ENCODE measurements around the gene SDK1. TPM values are rescaled to one million over a fixed set of nuclear protein-coding genes. Genes with fewer than 3 reads are reported as not detected.

SDK1 gene
- total and polyA plus RNA-seq, 2 of the 8 experiments (the other 6 are each of a cell fraction or from before 2014, with no cell fraction given) = 3.3 to 7.2 TPM

DNA sequence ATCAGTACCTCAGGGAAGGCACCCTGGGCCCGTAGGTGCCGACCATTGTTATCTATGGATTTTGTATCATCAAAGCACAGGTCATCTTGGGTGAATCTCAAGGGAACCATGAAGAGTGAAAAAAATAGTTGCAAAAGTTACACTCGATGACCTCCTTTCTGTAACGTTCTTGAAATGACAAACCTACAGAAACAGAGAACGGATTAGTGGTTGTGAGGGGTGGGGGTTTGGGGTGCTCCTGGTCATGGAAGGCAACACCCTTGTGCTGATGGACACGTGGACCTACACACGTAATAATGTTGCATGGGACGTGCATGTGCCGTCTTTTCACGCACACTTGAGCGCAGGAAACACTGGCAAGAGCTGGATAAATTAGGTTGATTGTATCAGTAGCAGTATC lies 655.9 kb downstream of the SDK1 start:
- Histone ChIP-seq H3K23ac (ENCODE audit: insufficient read length) (no peak overlapping the region), H3K27me3 (replicated peaks in 1 of 4; ENCODE audit: control insufficient read depth in 3 of 4, extremely low read depth in 1 of 4, insufficient read depth in 3 of 4, low read length in 3 of 4) (no peaks in the 10 kb centered on the region), H2AK5ac (ENCODE audit: low read depth, low read length) (no peak overlapping the region), H3K14ac (ENCODE audit: insufficient read length) (no peak overlapping the region), H3K79me1 (ENCODE audit: low read depth, low read length) (no peaks in the 10 kb centered on the region; the same call in 1 of the 2 replicates), H4K91ac (replicated peaks; ENCODE audit: insufficient read length, low read length) (no peak overlapping the region), H3K27ac (ENCODE audit: low read depth, low read length) (no peak overlapping the region), H2BK120ac (replicated peaks; ENCODE audit: low read depth, low read length) (no peak overlapping the region), H4K20me1 (replicated peaks in 1 of 2; ENCODE audit: control insufficient read depth in 1 of 2, insufficient read depth in 2 of 2, low read length in 2 of 2) (no peaks in the 10 kb centered on the region), H3K4me2 (ENCODE audit: insufficient read depth in 1 of 2, low read depth in 2 of 2, low read length in 2 of 2) (no peak overlapping the region), H4K8ac (ENCODE audit: extremely low read depth, insufficient read depth, low read length) (no peak overlapping the region), H3K56ac (replicated peaks; ENCODE audit: insufficient read length, low read depth, low read length) (no peak overlapping the region), H3K4ac (replicated peaks; ENCODE audit: insufficient read length, low read depth, low read length) (no peak overlapping the region), H3K9ac (replicated peaks in 1 of 4; ENCODE audit: extremely low read depth in 1 of 4, low read depth in 3 of 4, low read length in 3 of 4) (no peak overlapping the region), H3K23me2 (ENCODE audit: low read depth, low read length) (no peaks in the 10 kb centered on the region), H2AFZ (ENCODE audit: low read length) (no peak overlapping the region), H2BK12ac (ENCODE audit: low read depth, low read length) (no peak overlapping the region), H2BK15ac (ENCODE audit: low read length) (no peak overlapping the region), H2BK20ac (ENCODE audit: low read length) (0 out of 2 replicates have a peak overlapping the region, but pooled peaks have one; percentile 21), H4K5ac (ENCODE audit: insufficient read length, low read depth, low read length) (no peak overlapping the region), H3K79me2 (ENCODE audit: control insufficient read depth in 1 of 2, insufficient read depth in 2 of 2, low read length in 2 of 2) (no peaks in the 10 kb centered on the region), H3K18ac (ENCODE audit: extremely low read depth, low read length) (no peak overlapping the region), H3K4me3 (ENCODE audit: extremely low read depth in 1 of 4, insufficient read depth in 2 of 4, low read depth in 3 of 4, low read length in 4 of 4) (no peak overlapping the region), H3K4me1 (replicated peaks in 1 of 4; ENCODE audit: control insufficient read depth in 3 of 4, insufficient read depth in 4 of 4, low read length in 3 of 4) (no peaks in the 10 kb centered on the region), H2BK5ac (ENCODE audit: low read depth, low read length) (no peak overlapping the region), H3K9me3 (ENCODE audit: insufficient read depth in 2 of 2, low read depth in 1 of 2, low read length in 1 of 2) (no peaks in the 10 kb centered on the region), H3K36me3 (ENCODE audit: control insufficient read depth in 2 of 4, insufficient read depth in 4 of 4, low read length in 3 of 4) (no peaks in the 10 kb centered on the region)
- CTCF ChIA-PET (ENCODE audit: partially characterized antibody) = interaction anchor here (0.8 to 1.4 kb wide), 4 partner anchors 29 to 84 kb away, joined by 3 to 4 read pairs (median 4); no protein-coding TSS in a partner anchor
- FAIRE-seq = no peak
- POLR2A ChIA-PET (ENCODE audit: partially characterized antibody) = no interaction called here
- 90% methylated on average over 11 of the region's 11 CpGs; no CpG with 5 or more reads in 1 of the 2 experiments for WGBS, 2 experiments (ENCODE audit: extremely low coverage in 1 of 2, insufficient coverage in 1 of 2, insufficient read length in 1 of 2, insufficient replicate concordance in 2 of 2, low coverage in 1 of 2, low lambda C conversion rate in 2 of 2, missing lambda C conversion rate in 1 of 2)
- no peak for DNase-seq (ENCODE audit: low read depth in 1 of 2, low spot score in 2 of 2)
- TF ChIP-seq SP1 (IDR thresholded peaks at IDR 0.05; ENCODE audit: low read depth, low read length) (no peak), SP4 (IDR thresholded peaks at IDR 0.05; ENCODE audit: low read length) (no peak), EP300 (IDR thresholded peaks at IDR 0.05; ENCODE audit: borderline replicate concordance in 1 of 2, low read depth in 2 of 2, low read length in 2 of 2) (no peak), RAD21 (IDR thresholded peaks at IDR 0.05 in 1 of 2, conservative IDR thresholded peaks at IDR 0.05 in 1 of 2; ENCODE audit: low read depth in 2 of 2, low read length in 2 of 2) (no peak), CREB1 (IDR thresholded peaks at IDR 0.05) (no peak), POLR2A (IDR thresholded peaks at IDR 0.05; ENCODE audit: control extremely low read depth in 1 of 2, low read depth in 2 of 2, low read length in 2 of 2) (no peak), EZH2 (IDR thresholded peaks at IDR 0.05; ENCODE audit: low read depth, low read length, severe bottlenecking) (no peak), YY1 (IDR thresholded peaks at IDR 0.05; ENCODE audit: low read depth, low read length) (no peak), MAFK (IDR thresholded peaks at IDR 0.05; ENCODE audit: low read depth, low read length) (no peak), CEBPB (IDR thresholded peaks at IDR 0.05; ENCODE audit: low read depth, low read length) (no peak), ASH2L (IDR thresholded peaks at IDR 0.05; ENCODE audit: low read length) (no peak), KDM5A (IDR thresholded peaks at IDR 0.05; ENCODE audit: low read length) (no peak), CBX5 (IDR thresholded peaks at IDR 0.05; ENCODE audit: low read depth, low read length) (no peak), TAF1 (IDR thresholded peaks at IDR 0.05; ENCODE audit: low read depth, low read length) (no peak)
- TF ChIP-seq, protein P1, sequence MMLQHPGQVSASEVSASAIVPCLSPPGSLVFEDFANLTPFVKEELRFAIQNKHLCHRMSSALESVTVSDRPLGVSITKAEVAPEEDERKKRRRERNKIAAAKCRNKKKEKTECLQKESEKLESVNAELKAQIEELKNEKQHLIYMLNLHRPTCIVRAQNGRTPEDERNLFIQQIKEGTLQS (IDR thresholded peaks at IDR 0.05; ENCODE audit: insufficient read depth, low read depth, low read length) = no peak
